NCI-H187 (cell line): Measurements from ENCODE around the gene FFAR1.
A peak's percentile ranks its signal among the peaks of the same experiment; 100 is the strongest.
"Not testable (repeated sequence)": the region's sequence is repeated elsewhere in the genome, so short reads cannot be mapped to it uniquely, and the experiment has no call there.

Source experiments
- DNase-seq, 2 experiments: peaks; one replicate each; lab custom pipeline; 2025; lab: John Stamatoyannopoulos, UW

FFAR1 gene

GRCh38 chr19:35342430-35342829 is 5.3 kb upstream of the FFAR1 start:
- no peak for DNase-seq

GRCh38 chr19:35344511-35345031 is 3.1 kb upstream of the FFAR1 start:
- no peak for DNase-seq

- DNase-seq: no peak
These were observed 2.0 kb upstream of the FFAR1 start for GRCh38 chr19:35345671-35346111.

GRCh38 chr19:35346193-35347052 is 1.3 kb upstream of the FFAR1 start:
- no peak for DNase-seq

- DNase-seq: no peak
These were observed 212 bp downstream of the FFAR1 start for GRCh38 chr19:35347930-35348298.

GRCh38 chr19:35348911-35349611 is 1.4 kb downstream of the FFAR1 start:
- no peak for DNase-seq

GRCh38 chr19:35349614-35350521 is 2.2 kb downstream of the FFAR1 start:
- DNase-seq: no peak

GRCh38 chr19:35350591-35350990 is 2.9 kb downstream of the FFAR1 start:
- no peak for DNase-seq

GRCh38 chr19:35351411-35352176 is 3.9 kb downstream of the FFAR1 start:
- no peak for DNase-seq

GRCh38 chr19:35352177-35352447 is 4.4 kb downstream of the FFAR1 start:
- no peak for DNase-seq

- peak in 1 of 2 experiments; percentile 30 for DNase-seq
These were observed 5.0 kb downstream of the FFAR1 start for GRCh38 chr19:35352448-35353304.

- no peak for DNase-seq
These were observed 5.9 kb downstream of the FFAR1 start for GRCh38 chr19:35353635-35354034.

GRCh38 chr19:35354898-35355297 is 7.2 kb downstream of the FFAR1 start:
- no peak for DNase-seq

GRCh38 chr19:35355791-35356460 is 8.2 kb downstream of the FFAR1 start:
- DNase-seq: no peak

- no peak for DNase-seq
These were observed 10.3 kb downstream of the FFAR1 start, which contains the start of gene FFAR3 for GRCh38 chr19:35357867-35358573. FFAR3 (plus strand) TSS chr19:35358460; CDS start chr19:35358891, 431 bp downstream.

- DNase-seq: not testable (repeated sequence)
These were observed 11.1 kb downstream of the FFAR1 start for GRCh38 chr19:35358834-35359233.

- not testable (repeated sequence) for DNase-seq
These were observed 11.7 kb downstream of the FFAR1 start for GRCh38 chr19:35359395-35359794.

- not testable (repeated sequence) for DNase-seq
These were observed 12.4 kb downstream of the FFAR1 start for GRCh38 chr19:35360081-35360480.

GRCh38 chr19:35360880-35361420 is 13.2 kb downstream of the FFAR1 start:
- no peak for DNase-seq
